Lower leg skin (tissue), 4 donors: ENCODE data around the gene TNFRSF13B. TPM values are rescaled to one million over a fixed set of nuclear protein-coding genes. Genes with fewer than 3 reads are reported as not detected.
A peak's percentile ranks its signal among the peaks of the same experiment; 100 is the strongest.

Source experiments
- DNase-seq, 2 donors: peaks; one replicate each; pipeline ENCODE4 v3.0.0-alpha.2; 2019; ENCODE audit warnings: low spot score in 2 of 2
- H3K4me3 ChIP-seq: fragments of 200-600 bp; sonication (generic); 2 replicates; pipeline ENCODE4 v1.5.1; 2017; ENCODE audit warnings: mild to moderate bottlenecking, low read depth; ENCODE audit not compliant: poor library complexity, severe bottlenecking
- CTCF ChIP-seq, 3 donors: fragments of 450-650 bp; IDR thresholded peaks; one replicate each; pipeline ENCODE4 v1.5.1; 2016; ENCODE audit warnings: antibody characterized with exemption in 3 of 3, mild to moderate bottlenecking in 3 of 3, moderate library complexity in 2 of 3
- POLR2A ChIP-seq, 2 donors: fragments of 450-650 bp; IDR thresholded peaks; one replicate each; pipeline ENCODE4 v1.6.1; 2016 to 2017; ENCODE audit warnings: antibody characterized with exemption in 2 of 2, mild to moderate bottlenecking in 1 of 2, moderate library complexity in 1 of 2
- WGBS, 2 donors: methylation state at CpG; one replicate each; pipeline ENCODE4 v1.1.5; 2018; 5-methylcytosine and 5-hydroxymethylcytosine counted together
- intact Hi-C: fragments of 100-400 bp; cut with DNase I; formaldehyde crosslinking; loops from one replicate; pipeline ENCODE4 v1.15.0; 2023; ENCODE audit warnings: low total_unique reads
- total RNA-seq, 4 donors: library from RNA; depleted of rRNA; stranded (reverse); fragments of >200 nt; gene quantifications; one replicate each; pipeline ENCODE4 v1.1.0, GENCODE V29; 2016

TNFRSF13B gene
- total RNA-seq, 4 donors from 2014 or later: not detected

GRCh38 chr17:16977932-16978331 lies 6.0 kb upstream of the TNFRSF13B start:
- DNase-seq: peak in 1 of 2 donors; percentile 21
- TF ChIP-seq CTCF (IDR thresholded peaks at IDR 0.05) (no peak), POLR2A (IDR thresholded peaks at IDR 0.05) (no peak)
- intact Hi-C loops: no loop called here
- no peak overlapping the region for H3K4me3 ChIP-seq
- 35 to 45% methylated on average over 6 of the region's 6 CpGs for WGBS, 2 donors

- H3K4me3 ChIP-seq: no peak overlapping the region
- intact Hi-C loops: no loop called here
- TF ChIP-seq POLR2A (IDR thresholded peaks at IDR 0.05) (no peak), CTCF (IDR thresholded peaks at IDR 0.05) (no peak)
- peak in 1 of 2 donors; percentile 50 for DNase-seq
- WGBS, 2 donors: 91 to 94% methylated on average over 9 of the region's 9 CpGs
Observed at GRCh38 chr17:16976725-16977550, 5.0 kb upstream of the TNFRSF13B start.

GRCh38 chr17:16975744-16976625 lies 4.1 kb upstream of the TNFRSF13B start:
- intact Hi-C loops: no loop called here
- TF ChIP-seq CTCF (IDR thresholded peaks at IDR 0.05) (no peak), POLR2A (IDR thresholded peaks at IDR 0.05) (no peak)
- peak in 1 of 2 donors; percentile 40 for DNase-seq
- 86 to 88% methylated on average over 10 of the region's 10 CpGs for WGBS, 2 donors
- H3K4me3 ChIP-seq: no peak overlapping the region

- intact Hi-C loops: no loop called here
- no peak for TF ChIP-seq CTCF (IDR thresholded peaks at IDR 0.05)
- TF ChIP-seq POLR2A (IDR thresholded peaks at IDR 0.05): no peak
- 71 to 74% methylated on average over 2 of the region's 2 CpGs for WGBS, 2 donors
- H3K4me3 ChIP-seq: no peak overlapping the region
- DNase-seq: peak in 1 of 2 donors; percentile 23
Observed at GRCh38 chr17:16975277-16975651, 3.3 kb upstream of the TNFRSF13B start.

- no peak for TF ChIP-seq CTCF (IDR thresholded peaks at IDR 0.05)
- no peak for TF ChIP-seq POLR2A (IDR thresholded peaks at IDR 0.05)
- H3K4me3 ChIP-seq: no peak overlapping the region
- intact Hi-C loops: no loop called here
- DNase-seq: peak in 1 of 2 donors; percentile 23
- WGBS, 2 donors: 86 to 92% methylated on average over 6 of the region's 6 CpGs
Observed at GRCh38 chr17:16974569-16975276, 2.8 kb upstream of the TNFRSF13B start.
